Gastrocnemius medialis (tissue), 4 donors: Measurements from ENCODE around the gene TEKTIP1.

Experiments
- CTCF ChIP-seq, 5 experiments: fragments of 450-650 bp in 3 of 5; fragments of 200-600 bp in 2 of 5; sonication (generic) in 2 of 5; IDR thresholded peaks in 4 of 5; conservative IDR thresholded peaks in 1 of 5; 1 replicate in 4 of 5; 2 replicates in 1 of 5; pipeline ENCODE4 v1.5.1; 2016 to 2019; ENCODE audit warnings: antibody characterized with exemption in 5 of 5, mild to moderate bottlenecking in 3 of 5, moderate library complexity in 3 of 5
- POLR2A ChIP-seq, 2 donors: fragments of 450-650 bp; IDR thresholded peaks; one replicate each; pipeline ENCODE4 v1.6.1; 2017; ENCODE audit warnings: antibody characterized with exemption in 2 of 2, mild to moderate bottlenecking in 2 of 2, moderate library complexity in 2 of 2

- no peak for TF ChIP-seq CTCF (IDR thresholded peaks at IDR 0.05 in 4 of 5, conservative IDR thresholded peaks at IDR 0.05 in 1 of 5)
- no peak for TF ChIP-seq POLR2A (IDR thresholded peaks at IDR 0.05)
Measured at GRCh38 chr19:3508771-3509535, 30.0 kb upstream of the TEKTIP1 start.
